Measurements from ENCODE around the gene RBMS3.

The RBMS3 gene

GRCh38 chr3:29926378-29926777 lies 645.5 kb downstream of the RBMS3 start:
- H3K14ac ChIP-seq (ENCODE audit: low read length): no peak overlapping the region
- DNase-seq: no peak
- no peak overlapping the region for H3K4me3 ChIP-seq (ENCODE audit: low read depth, low read length)
- no peak overlapping the region for H2BK12ac ChIP-seq (ENCODE audit: low read length)
- no peak overlapping the region for H4K8ac ChIP-seq (ENCODE audit: low read depth, low read length)
- no peaks in the 10 kb centered on the region for H3K27me3 ChIP-seq (ENCODE audit: insufficient read depth, low read length)
- H2BK5ac ChIP-seq (ENCODE audit: low read depth, low read length, poor library complexity): no peak overlapping the region
- H3K9ac ChIP-seq (ENCODE audit: low read length): no peak overlapping the region
- H2BK120ac ChIP-seq (ENCODE audit: insufficient read depth, low read length, poor library complexity): no peak overlapping the region
- no CpG with 5 or more reads among the region's 2 CpGs for WGBS (ENCODE audit: extremely low coverage, insufficient coverage, insufficient read length)
- no peaks in the 10 kb centered on the region for H3K4me1 ChIP-seq (ENCODE audit: control insufficient read depth in 1 of 2, insufficient read depth in 2 of 2, low read length in 2 of 2)
- H2AFZ ChIP-seq (ENCODE audit: insufficient read depth, low read length, poor library complexity): no peak overlapping the region
- no peak overlapping the region for H3K4me2 ChIP-seq (ENCODE audit: low read length)
- H3K79me1 ChIP-seq (ENCODE audit: low read length): no peaks in the 10 kb centered on the region
- H2AK5ac ChIP-seq (ENCODE audit: low read length): no peak overlapping the region
- no peaks in the 10 kb centered on the region for H3K36me3 ChIP-seq (ENCODE audit: control insufficient read depth in 1 of 2, insufficient read depth in 2 of 2, low read length in 2 of 2)
- no peak overlapping the region for H3K18ac ChIP-seq (ENCODE audit: low read length)
- no peak overlapping the region for H3K4ac ChIP-seq (ENCODE audit: low read depth, low read length)
- H3K9me3 ChIP-seq (ENCODE audit: insufficient read depth, low read depth, low read length): no peaks in the 10 kb centered on the region
- no peak overlapping the region for H3K27ac ChIP-seq (ENCODE audit: low read depth, low read length)
- H4K91ac ChIP-seq (ENCODE audit: low read depth, low read length): no peak overlapping the region
- H3K23ac ChIP-seq (ENCODE audit: low read length): no peak overlapping the region
- H3K79me2 ChIP-seq (ENCODE audit: control insufficient read depth, insufficient read depth, low read length, poor library complexity): no peaks in the 10 kb centered on the region
- H4K12ac ChIP-seq (ENCODE audit: low read depth, low read length): no peak overlapping the region

- Histone ChIP-seq H3K79me2 (ENCODE audit: control insufficient read depth, insufficient read depth, low read length, poor library complexity) (no peaks in the 10 kb centered on the region), H3K4me3 (ENCODE audit: low read depth, low read length) (no peak overlapping the region), H2BK120ac (ENCODE audit: insufficient read depth, low read length, poor library complexity) (no peak overlapping the region), H3K14ac (ENCODE audit: low read length) (no peak overlapping the region), H4K12ac (ENCODE audit: low read depth, low read length) (no peak overlapping the region), H3K23ac (ENCODE audit: low read length) (no peak overlapping the region), H3K4me2 (ENCODE audit: low read length) (no peak overlapping the region), H2BK5ac (ENCODE audit: low read depth, low read length, poor library complexity) (no peak overlapping the region), H3K27me3 (ENCODE audit: insufficient read depth, low read length) (no peaks in the 10 kb centered on the region), H3K9me3 (ENCODE audit: insufficient read depth, low read depth, low read length) (no peaks in the 10 kb centered on the region), H4K91ac (ENCODE audit: low read depth, low read length) (no peak overlapping the region), H2AK5ac (ENCODE audit: low read length) (no peak overlapping the region), H2BK12ac (ENCODE audit: low read length) (no peak overlapping the region), H3K36me3 (ENCODE audit: control insufficient read depth in 1 of 2, insufficient read depth in 2 of 2, low read length in 2 of 2) (no peaks in the 10 kb centered on the region), H3K4ac (ENCODE audit: low read depth, low read length) (no peak overlapping the region), H3K4me1 (ENCODE audit: control insufficient read depth in 1 of 2, insufficient read depth in 2 of 2, low read length in 2 of 2) (no peaks in the 10 kb centered on the region), H4K8ac (ENCODE audit: low read depth, low read length) (no peak overlapping the region), H3K18ac (ENCODE audit: low read length) (no peak overlapping the region), H3K27ac (ENCODE audit: low read depth, low read length) (no peak overlapping the region), H2AFZ (ENCODE audit: insufficient read depth, low read length, poor library complexity) (no peak overlapping the region), H3K79me1 (ENCODE audit: low read length) (no peaks in the 10 kb centered on the region), H3K9ac (ENCODE audit: low read length) (no peak overlapping the region)
- no CpG with 5 or more reads among the region's 2 CpGs for WGBS (ENCODE audit: extremely low coverage, insufficient coverage, insufficient read length)
- no peak for DNase-seq
Measured at GRCh38 chr3:29932696-29933325, 651.9 kb downstream of the RBMS3 start.

- Histone ChIP-seq H3K27me3 (ENCODE audit: insufficient read depth, low read length) (no peaks in the 10 kb centered on the region), H3K9ac (ENCODE audit: low read length) (no peak overlapping the region), H2BK5ac (ENCODE audit: low read depth, low read length, poor library complexity) (no peak overlapping the region), H3K9me3 (ENCODE audit: insufficient read depth, low read depth, low read length) (no peaks in the 10 kb centered on the region), H2AK5ac (ENCODE audit: low read length) (no peak overlapping the region), H4K91ac (ENCODE audit: low read depth, low read length) (no peak overlapping the region), H3K79me2 (ENCODE audit: control insufficient read depth, insufficient read depth, low read length, poor library complexity) (no peaks in the 10 kb centered on the region), H3K4me3 (ENCODE audit: low read depth, low read length) (no peak overlapping the region), H4K8ac (ENCODE audit: low read depth, low read length) (no peak overlapping the region), H3K4ac (ENCODE audit: low read depth, low read length) (no peak overlapping the region), H2BK120ac (ENCODE audit: insufficient read depth, low read length, poor library complexity) (no peak overlapping the region), H3K14ac (ENCODE audit: low read length) (no peak overlapping the region), H3K4me2 (ENCODE audit: low read length) (no peak overlapping the region), H2AFZ (ENCODE audit: insufficient read depth, low read length, poor library complexity) (no peak overlapping the region), H3K79me1 (ENCODE audit: low read length) (no peaks in the 10 kb centered on the region), H3K23ac (ENCODE audit: low read length) (no peak overlapping the region), H2BK12ac (ENCODE audit: low read length) (no peak overlapping the region), H4K12ac (ENCODE audit: low read depth, low read length) (no peak overlapping the region), H3K4me1 (ENCODE audit: control insufficient read depth in 1 of 2, insufficient read depth in 2 of 2, low read length in 2 of 2) (no peaks in the 10 kb centered on the region), H3K27ac (ENCODE audit: low read depth, low read length) (no peak overlapping the region), H3K36me3 (ENCODE audit: control insufficient read depth in 1 of 2, insufficient read depth in 2 of 2, low read length in 2 of 2) (no peaks in the 10 kb centered on the region), H3K18ac (ENCODE audit: low read length) (no peak overlapping the region)
- no CpG with 5 or more reads among the region's 3 CpGs for WGBS (ENCODE audit: extremely low coverage, insufficient coverage, insufficient read length)
- DNase-seq: no peak
Measured at GRCh38 chr3:29933802-29934490, 653.1 kb downstream of the RBMS3 start.

- no peak overlapping the region for H4K8ac ChIP-seq (ENCODE audit: low read depth, low read length)
- WGBS (ENCODE audit: extremely low coverage, insufficient coverage, insufficient read length): no CpG with 5 or more reads among the region's 4 CpGs
- H2BK12ac ChIP-seq (ENCODE audit: low read length): no peak overlapping the region
- H3K18ac ChIP-seq (ENCODE audit: low read length): no peak overlapping the region
- H3K9ac ChIP-seq (ENCODE audit: low read length): no peak overlapping the region
- no peak overlapping the region for H3K14ac ChIP-seq (ENCODE audit: low read length)
- H4K12ac ChIP-seq (ENCODE audit: low read depth, low read length): no peak overlapping the region
- H2BK120ac ChIP-seq (ENCODE audit: insufficient read depth, low read length, poor library complexity): no peak overlapping the region
- no peaks in the 10 kb centered on the region for H3K79me1 ChIP-seq (ENCODE audit: low read length)
- H2AFZ ChIP-seq (ENCODE audit: insufficient read depth, low read length, poor library complexity): no peak overlapping the region
- H4K91ac ChIP-seq (ENCODE audit: low read depth, low read length): no peak overlapping the region
- DNase-seq: no peak
- no peak overlapping the region for H3K4ac ChIP-seq (ENCODE audit: low read depth, low read length)
- no peaks in the 10 kb centered on the region for H3K36me3 ChIP-seq (ENCODE audit: control insufficient read depth in 1 of 2, insufficient read depth in 2 of 2, low read length in 2 of 2)
- H3K9me3 ChIP-seq (ENCODE audit: insufficient read depth, low read depth, low read length): no peaks in the 10 kb centered on the region
- H3K4me3 ChIP-seq (ENCODE audit: low read depth, low read length): no peak overlapping the region
- no peak overlapping the region for H2BK5ac ChIP-seq (ENCODE audit: low read depth, low read length, poor library complexity)
- no peaks in the 10 kb centered on the region for H3K79me2 ChIP-seq (ENCODE audit: control insufficient read depth, insufficient read depth, low read length, poor library complexity)
- H2AK5ac ChIP-seq (ENCODE audit: low read length): no peak overlapping the region
- no peak overlapping the region for H3K27ac ChIP-seq (ENCODE audit: low read depth, low read length)
- H3K27me3 ChIP-seq (ENCODE audit: insufficient read depth, low read length): no peaks in the 10 kb centered on the region
- H3K4me2 ChIP-seq (ENCODE audit: low read length): no peak overlapping the region
- no peaks in the 10 kb centered on the region for H3K4me1 ChIP-seq (ENCODE audit: control insufficient read depth in 1 of 2, insufficient read depth in 2 of 2, low read length in 2 of 2)
- no peak overlapping the region for H3K23ac ChIP-seq (ENCODE audit: low read length)
Measured at GRCh38 chr3:29934751-29935150, 653.9 kb downstream of the RBMS3 start.
